ENCODE measurements around the gene PSD. TPM values are rescaled to one million over a fixed set of nuclear protein-coding genes. Genes with fewer than 3 reads are reported as not detected.

PSD gene
- total RNA-seq, 6 donors from 2014 or later: 1.1 to 28.3 (median 3.5) TPM

DNA sequence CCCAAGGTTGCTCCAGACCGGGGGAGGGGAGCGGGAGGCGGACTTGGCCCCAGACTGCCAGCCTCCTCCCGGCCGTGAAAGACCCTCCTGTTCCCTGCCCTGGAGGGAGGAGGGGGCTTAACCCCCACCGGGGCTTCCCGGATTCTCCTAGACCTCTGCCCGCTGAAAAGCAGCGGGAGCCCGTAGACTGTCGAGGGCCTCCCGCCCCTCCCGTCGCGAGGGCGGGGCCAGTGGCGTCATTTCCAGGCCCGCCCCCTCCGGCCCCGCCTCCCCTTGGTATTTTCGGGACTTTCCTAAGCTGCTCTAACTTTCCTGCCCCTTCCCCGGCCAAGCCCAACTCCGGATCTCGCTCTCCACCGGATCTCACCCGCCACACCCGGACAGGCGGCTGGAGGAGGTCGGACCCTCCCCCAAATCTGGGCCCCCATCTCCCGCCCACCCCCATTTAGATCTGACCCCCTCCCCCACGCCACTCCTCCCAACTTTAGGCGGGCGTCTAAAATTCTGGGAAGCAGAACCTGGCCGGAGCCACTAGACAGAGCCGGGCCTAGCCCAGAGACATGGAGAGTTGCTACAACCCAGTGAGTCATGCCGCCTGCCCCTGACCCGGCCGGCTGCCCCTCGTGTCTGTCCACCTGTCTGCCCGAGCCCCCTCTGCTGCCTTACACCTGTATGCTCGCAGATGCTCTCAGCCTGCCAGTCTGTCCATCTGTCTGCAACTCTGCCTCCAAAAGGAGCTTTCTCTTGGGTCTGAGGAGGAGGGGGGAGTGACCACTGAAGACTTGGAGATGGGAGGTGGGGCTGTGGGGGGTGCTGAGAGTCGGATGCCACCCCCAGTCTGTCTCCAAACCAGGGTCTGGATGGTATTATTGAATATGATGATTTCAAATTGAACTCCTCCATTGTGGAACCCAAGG lies 22.9 kb downstream of the PSD start, which contains the start of gene NFKB2:
Gene NFKB2, plus strand, starts transcription at position 306 of the 917 bp plus-strand sequence. Its CDS starts 255 bp downstream, at position 561.
- WGBS, 2 donors: 0% methylated on average over 12 to 30 of the region's 42 CpGs
- peak; percentile 93 to 98 for DNase-seq
- Histone ChIP-seq H3K4me1 (peaks cover 43 to 63% (median 52%) of the 10 kb centered on the region in 4 donors), H3K4me3 (peak within 1 kb of the TSS; percentile 61 to 82 (median 68)), H3K36me3 (peaks cover 0 to 29% (median 24%) of the 10 kb centered on the region in 4 donors), H3K27me3 (no peaks in the 10 kb centered on the region), H3K9me3 (no peaks in the 10 kb centered on the region), H3K27ac (peak within 1 kb of the TSS; percentile 94 to 97 (median 96))
- ATAC-seq (ENCODE audit: low FRiP score in 2 of 2): peak; percentile 83 to 87
- TF ChIP-seq EP300 (IDR thresholded peaks at IDR 0.05): peak in 2 of 4 donors; percentile 48 to 77
- TF ChIP-seq CTCF (IDR thresholded peaks at IDR 0.05): peak in 1 of 6 experiments; percentile 16
- peak; percentile 89 to 93 for TF ChIP-seq POLR2AphosphoS5 (IDR thresholded peaks at IDR 0.05)
- peak in 3 of 4 donors; percentile 77 to 81 (median 77) for TF ChIP-seq POLR2A (IDR thresholded peaks at IDR 0.05)

DNA sequence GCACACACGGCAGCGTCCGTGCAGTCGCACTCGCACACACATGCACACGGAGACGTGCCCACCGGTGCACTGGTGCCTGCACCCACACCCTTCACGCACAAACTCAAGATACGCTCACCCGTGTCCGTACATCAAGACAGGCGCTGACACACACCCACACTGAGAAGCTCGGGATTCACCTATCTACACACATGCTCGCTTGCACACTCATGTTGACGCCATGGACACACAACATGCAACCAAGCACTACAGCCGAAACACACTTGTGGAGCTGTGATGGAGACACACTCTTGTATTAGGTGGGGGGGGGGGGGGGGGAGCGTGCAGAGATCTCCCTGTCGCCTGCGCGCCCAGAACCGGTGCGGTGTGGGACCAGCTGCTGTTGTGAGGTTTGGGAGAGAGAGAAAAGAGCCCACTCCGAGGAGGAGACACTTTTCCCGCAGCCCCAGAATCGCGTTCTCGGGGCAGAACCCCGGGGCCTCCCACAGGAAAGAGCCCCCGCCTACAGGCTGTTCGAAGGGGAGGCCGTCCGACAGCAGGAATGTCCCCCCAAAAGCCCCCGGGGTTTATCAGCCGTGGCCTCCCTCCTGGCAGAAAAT lies 23.7 kb downstream of the PSD start:
- H3K27me3 ChIP-seq: no peaks in the 10 kb centered on the region
- peak overlapping the region; percentile 61 to 82 (median 68) for H3K4me3 ChIP-seq
- H3K27ac ChIP-seq: peak overlapping the region; percentile 94 to 97 (median 96)
- no peaks in the 10 kb centered on the region for H3K9me3 ChIP-seq
- H3K4me1 ChIP-seq: peaks cover 42 to 56% (median 48%) of the 10 kb centered on the region in 4 donors
- peaks cover 0 to 21% (median 17%) of the 10 kb centered on the region in 4 donors for H3K36me3 ChIP-seq
- DNase-seq: peak; percentile 37 to 87
- TF ChIP-seq POLR2AphosphoS5 (IDR thresholded peaks at IDR 0.05) (no peak), EP300 (IDR thresholded peaks at IDR 0.05) (no peak), CTCF (IDR thresholded peaks at IDR 0.05) (no peak), POLR2A (IDR thresholded peaks at IDR 0.05) (no peak)
- peak; percentile 0 for ATAC-seq (ENCODE audit: low FRiP score in 2 of 2)
- WGBS, 2 donors: 0% methylated on average over 3 to 35 of the region's 35 CpGs

- Histone ChIP-seq H3K36me3 (peaks cover 0 to 19% (median 16%) of the 10 kb centered on the region in 4 donors), H3K27me3 (no peaks in the 10 kb centered on the region), H3K4me1 (peaks cover 39 to 50% (median 43%) of the 10 kb centered on the region in 4 donors), H3K4me3 (peak overlapping the region; percentile 61 to 82 (median 68)), H3K27ac (peak overlapping the region; percentile 94 to 97 (median 96)), H3K9me3 (no peaks in the 10 kb centered on the region)
- peak; percentile 93 to 95 for ATAC-seq (ENCODE audit: low FRiP score in 2 of 2)
- peak; percentile 95 to 98 for DNase-seq
- 0% methylated on average over 36 of the region's 71 CpGs; no CpG with 5 or more reads in 1 of the 2 donors for WGBS, 2 donors
- peak in 3 of 4 donors; percentile 60 to 82 (median 79) for TF ChIP-seq EP300 (IDR thresholded peaks at IDR 0.05)
- TF ChIP-seq POLR2AphosphoS5 (IDR thresholded peaks at IDR 0.05): peak; percentile 93
- TF ChIP-seq CTCF (IDR thresholded peaks at IDR 0.05): peak in 5 of 6 experiments; percentile 20 to 98 (median 97)
- peak; percentile 62 to 96 (median 82) for TF ChIP-seq POLR2A (IDR thresholded peaks at IDR 0.05)
Measured at GRCh38 chr10:102394079-102394800, 24.3 kb downstream of the PSD start.

- Histone ChIP-seq H3K27ac (peak overlapping the region; percentile 94 to 97 (median 96)), H3K9me3 (no peaks in the 10 kb centered on the region), H3K4me3 (peak overlapping the region; percentile 61 to 82 (median 68)), H3K27me3 (no peaks in the 10 kb centered on the region), H3K4me1 (peaks cover 32 to 43% (median 36%) of the 10 kb centered on the region in 4 donors), H3K36me3 (peaks cover 0 to 16% (median 16%) of the 10 kb centered on the region in 4 donors)
- DNase-seq (no peak), ATAC-seq (ENCODE audit: low FRiP score in 2 of 2) (no peak)
- WGBS, 2 donors: 34 to 35% methylated on average over 29 to 30 of the region's 30 CpGs
- peak in 2 of 6 experiments; percentile 95 to 96 for TF ChIP-seq CTCF (IDR thresholded peaks at IDR 0.05)
- TF ChIP-seq POLR2AphosphoS5 (IDR thresholded peaks at IDR 0.05): no peak
Measured at GRCh38 chr10:102393411-102394078, 25.0 kb downstream of the PSD start.
